OCI-LY7 (cell line): ENCODE results near the gene DTX4. TPM values are rescaled to one million over a fixed set of nuclear protein-coding genes. Genes with fewer than 3 reads are reported as not detected.

Experiments used
- BruUV-seq: library from RNA; stranded (reverse); fragments of 400-500 nt; replicated peaks from 2 replicates; lab custom pipeline; 2021; lab: Mats Ljungman, UMichigan
- CTCF ChIA-PET: fragments of 300-600 bp; sonication (Branson Sonifier 250); formaldehyde crosslinking; loops from one replicate; lab custom pipeline; 2022; ENCODE audit warnings: antibody characterized with exemption; ENCODE audit not compliant: unreplicated experiment; lab: Charles Lee
- POLR2A ChIA-PET: fragments of 300-600 bp; sonication (Branson Sonifier 250); formaldehyde crosslinking; loops from one replicate; lab custom pipeline; 2022; ENCODE audit warnings: antibody characterized with exemption; lab: Charles Lee
- DNase-seq: peaks from one replicate; pipeline ENCODE4 v3.0.0-alpha.2; 2015; ENCODE audit warnings: low spot score
- H2AFZ ChIP-seq: fragments of 200-600 bp; sonication (generic), shearing (Covaris generic); 2 replicates; pipeline ENCODE4 v1.6.1; 2014; ENCODE audit warnings: mild to moderate bottlenecking, antibody characterized with exemption, low read length, moderate library complexity
- H3K27ac ChIP-seq: fragments of 200-600 bp; sonication (generic); 2 replicates; pipeline ENCODE4 v1.5.1; 2014; ENCODE audit warnings: mixed run types, low read depth, mild to moderate bottlenecking, moderate library complexity, low read length, inconsistent platforms; ENCODE audit not compliant: poor library complexity, severe bottlenecking
- H3K36me3 ChIP-seq: fragments of 200-600 bp; sonication (generic); 2 replicates; pipeline ENCODE4 v1.6.1; 2014; ENCODE audit warnings: mild to moderate bottlenecking, antibody characterized with exemption, low read length, moderate library complexity, mixed read lengths; ENCODE audit not compliant: insufficient read depth
- H3K4me1 ChIP-seq: fragments of 200-600 bp; sonication (generic); 2 replicates; pipeline ENCODE4 v1.5.1; 2014; ENCODE audit warnings: mild to moderate bottlenecking, low read length; ENCODE audit not compliant: insufficient read depth, poor library complexity, severe bottlenecking
- H3K4me2 ChIP-seq: fragments of 200-600 bp; sonication (generic); 2 replicates; pipeline ENCODE4 v1.6.1; 2014; ENCODE audit warnings: mild to moderate bottlenecking, low read length
- H3K4me3 ChIP-seq: fragments of 200-600 bp; sonication (generic); 2 replicates; pipeline ENCODE4 v1.5.1; 2014; ENCODE audit warnings: mild to moderate bottlenecking, low read depth, low read length; ENCODE audit not compliant: poor library complexity, severe bottlenecking
- H3K79me2 ChIP-seq: fragments of 200-600 bp; sonication (generic); 2 replicates; pipeline ENCODE4 v1.6.1; 2016; ENCODE audit warnings: low read depth, mild to moderate bottlenecking, low read length, moderate library complexity, mixed read lengths; ENCODE audit not compliant: insufficient read depth
- H3K9me2 ChIP-seq: fragments of 200-600 bp; sonication (generic); 2 replicates; pipeline ENCODE4 v1.6.1; 2016; ENCODE audit warnings: mild to moderate bottlenecking, low read length, mixed read lengths; ENCODE audit not compliant: insufficient read depth
- H3K9me3 ChIP-seq: fragments of 200-600 bp; sonication (generic); 2 replicates; pipeline ENCODE4 v1.6.1; 2014; ENCODE audit warnings: mild to moderate bottlenecking, mixed run types, low read length, mixed read lengths
- H4K20me1 ChIP-seq: fragments of 200-600 bp; sonication (generic); 2 replicates; pipeline ENCODE4 v1.6.1; 2014; ENCODE audit warnings: mild to moderate bottlenecking, antibody characterized with exemption, low read length, moderate library complexity, mixed read lengths; ENCODE audit not compliant: insufficient read depth
- EZH2phosphoT487 ChIP-seq: fragments of 200-600 bp; sonication (generic); IDR thresholded peaks from 2 replicates; pipeline ENCODE4 v1.6.1; 2018; ENCODE audit warnings: low read depth, borderline replicate concordance, mild to moderate bottlenecking, mixed run types, antibody characterized with exemption, low read length, moderate library complexity, mixed read lengths
- intact Hi-C: fragments of 100-400 bp; cut with micrococcal nuclease; formaldehyde crosslinking; loops from one replicate; pipeline ENCODE4 v1.10.0; 2022; ENCODE audit not compliant: unreplicated experiment
- total RNA-seq, 2 experiments: library from RNA; depleted of rRNA in 1 of 2; stranded (reverse); fragments of >200 nt in 1 of 2; shearing (Covaris generic) in 1 of 2; gene quantifications; 2 replicates each; pipeline ENCODE4 v1.2.3, GENCODE V29; 2014 to 2022
- TF ChIP-seq, protein P1 (sequence below): fragments of 200-600 bp; sonication (generic); conservative IDR thresholded peaks from 2 replicates; pipeline ENCODE4 v1.5.1; 2014; ENCODE audit warnings: mild to moderate bottlenecking, antibody characterized with exemption, low read length, moderate library complexity, mixed read lengths

The DTX4 gene
- total RNA-seq, 2 experiments from 2014 or later = 1.4 to 9.9 TPM

DNA sequence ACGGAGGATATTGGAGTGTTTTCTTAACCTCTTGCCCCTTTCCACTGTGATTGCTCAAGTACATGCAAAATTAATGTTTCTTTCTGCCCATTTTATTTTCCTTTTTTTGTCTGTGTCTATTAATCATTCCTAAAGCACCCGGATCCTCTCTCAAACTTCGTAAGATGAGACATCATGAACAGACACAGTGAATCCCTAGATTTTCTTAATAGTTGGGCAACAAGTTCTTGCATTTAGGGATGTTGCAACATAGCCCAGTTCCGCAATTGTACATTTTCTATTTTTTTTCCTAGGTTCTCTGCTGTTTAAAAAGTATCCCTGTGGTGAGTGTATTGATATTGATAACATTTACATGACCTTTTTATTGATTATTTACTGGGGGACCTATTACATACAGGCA lies 26.4 kb upstream of the DTX4 start:
- Histone ChIP-seq H3K27ac (peak overlapping the region; percentile 90), H3K4me3 (peak overlapping the region; percentile 90), H3K79me2 (peaks cover 52% of the 10 kb centered on the region), H3K4me2 (peak overlapping the region; percentile 95), H3K4me1 (peaks cover 47% of the 10 kb centered on the region), H2AFZ (peak overlapping the region; percentile 71; the same call in 1 of the 2 replicates), H4K20me1 (no peaks in the 10 kb centered on the region), H3K9me2 (no peaks in the 10 kb centered on the region), H3K36me3 (peaks cover 46% of the 10 kb centered on the region), H3K9me3 (no peaks in the 10 kb centered on the region)
- intact Hi-C loops = loop anchor here (2.0 to 10.0 kb wide), 2 partner anchors 567 to 669 kb away; partner anchors contain the start of genes MRPL16 and ZFP91
- TF ChIP-seq, protein P1, sequence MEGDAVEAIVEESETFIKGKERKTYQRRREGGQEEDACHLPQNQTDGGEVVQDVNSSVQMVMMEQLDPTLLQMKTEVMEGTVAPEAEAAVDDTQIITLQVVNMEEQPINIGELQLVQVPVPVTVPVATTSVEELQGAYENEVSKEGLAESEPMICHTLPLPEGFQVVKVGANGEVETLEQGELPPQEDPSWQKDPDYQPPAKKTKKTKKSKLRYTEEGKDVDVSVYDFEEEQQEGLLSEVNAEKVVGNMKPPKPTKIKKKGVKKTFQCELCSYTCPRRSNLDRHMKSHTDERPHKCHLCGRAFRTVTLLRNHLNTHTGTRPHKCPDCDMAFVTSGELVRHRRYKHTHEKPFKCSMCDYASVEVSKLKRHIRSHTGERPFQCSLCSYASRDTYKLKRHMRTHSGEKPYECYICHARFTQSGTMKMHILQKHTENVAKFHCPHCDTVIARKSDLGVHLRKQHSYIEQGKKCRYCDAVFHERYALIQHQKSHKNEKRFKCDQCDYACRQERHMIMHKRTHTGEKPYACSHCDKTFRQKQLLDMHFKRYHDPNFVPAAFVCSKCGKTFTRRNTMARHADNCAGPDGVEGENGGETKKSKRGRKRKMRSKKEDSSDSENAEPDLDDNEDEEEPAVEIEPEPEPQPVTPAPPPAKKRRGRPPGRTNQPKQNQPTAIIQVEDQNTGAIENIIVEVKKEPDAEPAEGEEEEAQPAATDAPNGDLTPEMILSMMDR = no peak
- TF ChIP-seq EZH2phosphoT487 = no peak
- no peak for DNase-seq
- ChIA-PET POLR2A (interaction anchor here (0.6 to 2.6 kb wide), 3 partner anchors 12 to 499 kb away, joined by 4 to 14 read pairs (median 4); no protein-coding TSS in a partner anchor), CTCF (interaction anchor here (1.2 kb wide), 1 partner anchor 295 kb away, joined by 3 read pairs; no protein-coding TSS in a partner anchor)
- TSS peak; percentile 29 for BruUV-seq

DNA sequence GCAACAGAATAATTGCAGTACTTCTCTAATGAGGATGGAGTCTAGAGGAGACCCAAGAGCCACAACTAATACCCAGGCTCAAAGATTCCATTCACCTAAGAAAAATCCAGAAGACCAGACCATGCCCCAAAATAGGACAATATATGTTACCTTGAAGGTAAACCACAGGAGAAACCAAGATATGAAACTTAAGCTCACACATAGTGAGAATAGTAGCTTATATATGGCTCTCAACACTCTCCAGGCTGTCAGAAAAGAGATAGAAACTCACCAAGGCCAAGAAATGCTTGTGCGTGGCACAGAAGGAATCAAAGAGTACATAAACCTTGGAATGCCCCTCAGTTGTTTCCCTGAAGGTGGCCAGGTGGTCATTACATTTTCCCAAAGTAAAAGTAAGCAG lies 20.2 kb upstream of the DTX4 start:
- Histone ChIP-seq H3K27ac (no peak overlapping the region), H3K4me3 (no peak overlapping the region), H3K79me2 (peaks cover 31% of the 10 kb centered on the region; the same call in 1 of the 2 replicates), H3K4me2 (no peak overlapping the region), H3K9me3 (no peaks in the 10 kb centered on the region), H3K36me3 (peaks cover 74% of the 10 kb centered on the region), H4K20me1 (no peaks in the 10 kb centered on the region), H2AFZ (no peak overlapping the region), H3K9me2 (no peaks in the 10 kb centered on the region), H3K4me1 (peaks cover 18% of the 10 kb centered on the region)
- ChIA-PET POLR2A (interaction anchor here (0.5 to 0.7 kb wide), 2 partner anchors 12 to 243 kb away, joined by 3 read pairs; no protein-coding TSS in a partner anchor), CTCF (no interaction called here)
- TF ChIP-seq, protein P1 = no peak
- no peak for TF ChIP-seq EZH2phosphoT487
- intact Hi-C loops = no loop called here
- no peak for DNase-seq
- BruUV-seq = no TSS peak

DNA sequence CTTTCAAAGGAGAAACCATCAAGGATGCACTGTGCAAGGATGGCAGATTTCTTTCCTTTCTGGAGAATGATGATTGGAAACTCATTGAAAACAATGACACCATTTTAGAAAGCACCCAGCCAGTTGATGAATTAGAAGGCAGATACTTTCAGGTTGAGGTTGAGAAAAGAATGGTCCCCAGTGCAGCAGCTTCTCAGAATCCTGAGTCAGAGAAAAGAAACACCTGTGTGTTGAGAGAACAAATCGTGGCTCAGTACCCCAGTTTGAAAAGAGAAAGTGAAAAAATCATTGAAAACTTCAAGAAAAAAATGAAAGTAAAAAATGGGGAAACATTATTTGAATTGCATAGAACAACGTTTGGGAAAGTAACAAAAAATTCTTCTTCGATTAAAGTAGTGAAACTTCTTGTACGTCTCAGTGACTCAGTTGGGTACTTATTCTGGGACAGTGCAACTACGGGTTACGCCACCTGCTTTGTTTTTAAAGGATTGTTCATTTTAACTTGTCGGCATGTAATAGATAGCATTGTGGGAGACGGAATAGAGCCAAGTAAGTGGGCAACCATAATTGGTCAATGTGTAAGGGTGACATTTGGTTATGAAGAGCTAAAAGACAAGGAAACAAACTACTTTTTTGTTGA lies 19.5 kb upstream of the DTX4 start:
- Histone ChIP-seq H3K4me3 (no peak overlapping the region), H4K20me1 (no peaks in the 10 kb centered on the region), H2AFZ (no peak overlapping the region), H3K4me1 (peaks cover 11% of the 10 kb centered on the region), H3K36me3 (peaks cover 67% of the 10 kb centered on the region), H3K79me2 (peaks cover 24% of the 10 kb centered on the region; the same call in 1 of the 2 replicates), H3K9me2 (no peaks in the 10 kb centered on the region), H3K4me2 (no peak overlapping the region), H3K9me3 (no peaks in the 10 kb centered on the region), H3K27ac (no peak overlapping the region)
- POLR2A ChIA-PET = interaction anchor here (0.6 kb wide), 1 partner anchor 12 kb away, joined by 3 read pairs; no protein-coding TSS in a partner anchor
- no peak for TF ChIP-seq EZH2phosphoT487
- TF ChIP-seq, protein P1 = no peak
- CTCF ChIA-PET = no interaction called here
- no peak for DNase-seq
- intact Hi-C loops = no loop called here
- TSS peak; percentile 43 for BruUV-seq
